22Rv1 (cell line): ENCODE results near the gene PROM1.

ENCODE experiments used
- ZFX ChIP-seq: fragments of 450-650 bp; IDR thresholded peaks from 2 replicates; pipeline ENCODE4 v1.6.1; 2017; ENCODE audit warnings: antibody characterized with exemption, borderline replicate concordance
- TF ChIP-seq, protein P1 (sequence below): fragments of 450-650 bp; IDR thresholded peaks from 2 replicates; pipeline ENCODE4 v1.5.1; 2017; ENCODE audit warnings: mild to moderate bottlenecking

- TF ChIP-seq, protein P1, sequence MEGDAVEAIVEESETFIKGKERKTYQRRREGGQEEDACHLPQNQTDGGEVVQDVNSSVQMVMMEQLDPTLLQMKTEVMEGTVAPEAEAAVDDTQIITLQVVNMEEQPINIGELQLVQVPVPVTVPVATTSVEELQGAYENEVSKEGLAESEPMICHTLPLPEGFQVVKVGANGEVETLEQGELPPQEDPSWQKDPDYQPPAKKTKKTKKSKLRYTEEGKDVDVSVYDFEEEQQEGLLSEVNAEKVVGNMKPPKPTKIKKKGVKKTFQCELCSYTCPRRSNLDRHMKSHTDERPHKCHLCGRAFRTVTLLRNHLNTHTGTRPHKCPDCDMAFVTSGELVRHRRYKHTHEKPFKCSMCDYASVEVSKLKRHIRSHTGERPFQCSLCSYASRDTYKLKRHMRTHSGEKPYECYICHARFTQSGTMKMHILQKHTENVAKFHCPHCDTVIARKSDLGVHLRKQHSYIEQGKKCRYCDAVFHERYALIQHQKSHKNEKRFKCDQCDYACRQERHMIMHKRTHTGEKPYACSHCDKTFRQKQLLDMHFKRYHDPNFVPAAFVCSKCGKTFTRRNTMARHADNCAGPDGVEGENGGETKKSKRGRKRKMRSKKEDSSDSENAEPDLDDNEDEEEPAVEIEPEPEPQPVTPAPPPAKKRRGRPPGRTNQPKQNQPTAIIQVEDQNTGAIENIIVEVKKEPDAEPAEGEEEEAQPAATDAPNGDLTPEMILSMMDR = no peak
- TF ChIP-seq ZFX = no peak
Measured at GRCh38 chr4:15953625-15954024, 130.2 kb downstream of the PROM1 start.
